ENCODE results near the gene HDAC10.

Gene HDAC10

GRCh38 chr22:50269970-50270665 is 19.1 kb upstream of the HDAC10 start, which contains the start of gene MAPK11:
Gene MAPK11, minus strand, starts transcription at chr22:50270380. Its CDS starts 88 bp downstream, at chr22:50270292.
- DNase-seq, result peak; percentile 56

DNA sequence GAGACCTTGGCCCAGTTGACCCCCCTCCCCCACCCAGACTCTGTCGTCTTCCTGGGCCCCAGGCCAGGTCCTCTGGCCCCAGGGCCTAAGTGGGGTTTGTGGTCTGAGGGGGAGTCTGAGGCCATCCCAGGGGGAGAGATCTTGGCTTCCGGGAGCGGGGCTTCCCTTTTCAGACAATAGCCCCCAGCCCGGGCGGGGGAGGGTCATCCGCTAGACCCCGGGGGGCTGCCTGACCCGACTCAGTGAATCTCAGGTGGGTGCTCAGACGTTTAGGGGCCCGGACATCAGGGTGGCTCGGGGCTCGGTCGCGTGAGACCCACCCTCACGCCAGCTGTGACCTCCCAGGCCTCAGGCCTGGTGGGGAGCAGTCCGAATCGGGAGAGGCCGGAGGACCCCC is 18.5 kb upstream of the HDAC10 start:
- DNase-seq, result no peak

- no peak for DNase-seq
Observed at GRCh38 chr22:50268655-50269113, 17.6 kb upstream of the HDAC10 start.

DNA sequence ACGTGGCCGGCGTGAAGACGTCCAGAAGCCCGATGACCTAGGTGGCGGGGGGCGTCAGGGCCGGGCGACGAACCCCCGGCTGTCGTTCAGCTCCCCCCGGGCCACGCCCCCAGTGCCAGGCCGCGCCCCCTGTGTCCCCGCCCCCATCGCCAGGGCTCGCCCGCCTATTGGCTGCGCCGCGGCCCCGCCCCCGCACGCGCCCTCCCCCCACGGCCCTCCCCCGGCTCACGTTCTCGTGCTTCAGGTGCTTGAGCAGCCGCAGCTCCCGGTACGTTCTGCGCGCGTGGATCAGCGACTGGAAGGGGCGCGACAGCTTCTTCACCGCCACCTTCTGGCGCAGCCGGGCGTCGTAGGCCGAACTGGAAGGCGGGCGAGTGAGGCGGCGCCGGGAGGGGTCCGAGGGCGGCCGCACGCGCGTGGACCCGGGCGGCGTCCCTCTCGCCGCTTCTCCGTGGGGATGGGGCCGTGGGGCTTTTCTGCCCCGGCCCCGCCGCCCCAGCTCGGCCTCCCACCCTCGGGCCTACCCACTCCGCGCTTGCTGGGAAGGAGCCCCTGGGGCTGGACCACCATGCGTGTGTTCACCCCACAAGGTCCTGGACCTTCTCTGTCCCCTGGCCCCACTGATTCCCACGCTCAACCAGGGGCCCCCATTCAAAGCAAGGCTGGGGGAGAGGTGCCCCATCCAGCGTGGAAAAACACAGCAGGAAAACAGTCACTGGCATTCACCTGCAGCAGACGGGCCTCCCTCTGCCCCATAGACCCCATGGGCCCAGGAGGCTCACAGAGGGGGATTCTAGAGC is 16.7 kb upstream of the HDAC10 start:
- DNase-seq, result no peak

DNA sequence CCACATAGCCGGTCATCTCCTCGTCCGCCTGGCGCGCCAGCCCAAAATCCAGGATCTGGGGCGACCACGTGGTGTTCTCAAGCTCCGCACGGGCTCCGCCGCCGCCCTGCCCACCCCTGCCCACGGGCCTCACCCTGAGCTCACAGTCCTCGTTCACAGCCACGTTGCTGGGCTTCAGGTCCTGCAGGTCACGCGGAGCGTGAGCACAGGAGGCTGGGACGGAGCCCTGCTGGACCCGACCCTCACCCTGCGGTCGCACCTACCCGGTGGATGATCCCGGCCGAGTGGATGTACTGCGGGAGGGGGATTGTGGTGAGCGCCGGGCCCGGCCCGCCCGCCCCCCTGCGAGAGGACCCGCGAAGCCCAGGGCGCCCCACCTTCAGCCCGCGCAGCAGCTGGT is 15.9 kb upstream of the HDAC10 start:
- no peak for DNase-seq

DNA sequence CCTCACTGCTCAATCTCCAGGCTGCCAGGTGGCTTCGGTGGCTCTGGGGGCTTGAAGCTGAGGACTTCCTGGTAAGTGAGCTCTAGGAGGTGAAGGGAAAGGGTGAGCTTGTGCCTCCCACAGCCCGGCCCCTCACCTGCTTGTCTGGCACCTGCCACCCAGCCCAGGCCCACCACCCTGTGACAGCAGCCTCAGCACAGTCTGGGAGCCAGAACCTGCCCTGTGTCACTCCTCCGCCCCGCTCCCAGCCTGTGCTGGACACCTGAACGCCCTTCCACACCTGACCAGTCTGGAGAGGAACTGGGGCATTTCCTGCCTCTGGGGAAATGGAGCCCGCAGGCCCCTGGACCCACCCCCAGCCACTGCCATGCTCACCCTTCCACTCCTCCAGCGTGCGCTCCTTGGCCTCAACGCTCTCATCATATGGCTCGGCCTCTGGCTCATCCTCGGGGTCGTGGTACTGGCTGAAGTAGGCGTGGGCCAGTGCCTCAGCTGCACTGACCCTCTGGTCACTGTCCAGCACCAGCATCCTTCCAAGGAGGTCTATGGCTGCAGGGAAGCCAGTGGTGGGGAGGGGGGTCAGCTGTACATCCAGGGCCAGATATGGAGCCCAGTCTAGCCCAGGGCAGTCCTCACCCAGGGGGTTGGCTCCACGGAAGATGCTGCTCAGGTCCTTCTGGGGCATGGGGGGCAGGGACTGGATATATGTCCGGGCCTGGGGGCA is 14.0 kb upstream of the HDAC10 start:
- DNase-seq, result no peak

GRCh38 chr22:50264104-50264745 is 13.2 kb upstream of the HDAC10 start:
- no peak for DNase-seq

DNA sequence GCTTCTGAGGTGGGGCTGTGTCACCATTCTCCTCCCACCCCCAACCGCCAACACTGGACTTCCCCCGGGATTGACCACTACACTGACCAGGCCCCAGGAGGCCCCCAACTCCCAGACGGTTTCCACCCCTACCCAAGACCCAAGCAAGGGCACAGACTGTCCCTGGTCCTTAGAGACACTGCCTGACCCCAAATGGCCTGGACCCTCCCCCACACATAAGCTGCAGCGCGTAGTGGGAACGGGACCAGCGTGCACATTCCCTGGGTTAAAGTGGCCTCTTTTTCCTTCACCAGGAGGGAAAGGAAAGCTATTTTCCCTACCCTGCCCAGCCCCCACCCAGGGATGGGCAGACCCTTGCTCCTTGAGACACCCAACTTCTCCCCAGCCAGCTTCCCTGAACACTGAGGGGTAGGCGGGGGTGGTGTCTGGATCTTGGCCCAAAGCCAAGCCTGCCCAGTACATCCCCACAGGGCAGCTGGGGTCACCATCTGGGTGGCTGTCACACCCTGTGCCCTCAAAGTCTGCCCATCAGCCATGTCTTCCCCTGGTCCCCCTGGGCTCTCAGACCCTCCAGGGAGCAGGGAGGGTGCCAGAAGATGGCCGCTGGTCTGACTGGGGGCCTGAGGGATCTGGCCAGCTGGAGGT is 12.0 kb upstream of the HDAC10 start:
- DNase-seq, result no peak

GRCh38 chr22:50262460-50262911 is 11.4 kb upstream of the HDAC10 start:
- DNase-seq, result peak; percentile 30

DNA sequence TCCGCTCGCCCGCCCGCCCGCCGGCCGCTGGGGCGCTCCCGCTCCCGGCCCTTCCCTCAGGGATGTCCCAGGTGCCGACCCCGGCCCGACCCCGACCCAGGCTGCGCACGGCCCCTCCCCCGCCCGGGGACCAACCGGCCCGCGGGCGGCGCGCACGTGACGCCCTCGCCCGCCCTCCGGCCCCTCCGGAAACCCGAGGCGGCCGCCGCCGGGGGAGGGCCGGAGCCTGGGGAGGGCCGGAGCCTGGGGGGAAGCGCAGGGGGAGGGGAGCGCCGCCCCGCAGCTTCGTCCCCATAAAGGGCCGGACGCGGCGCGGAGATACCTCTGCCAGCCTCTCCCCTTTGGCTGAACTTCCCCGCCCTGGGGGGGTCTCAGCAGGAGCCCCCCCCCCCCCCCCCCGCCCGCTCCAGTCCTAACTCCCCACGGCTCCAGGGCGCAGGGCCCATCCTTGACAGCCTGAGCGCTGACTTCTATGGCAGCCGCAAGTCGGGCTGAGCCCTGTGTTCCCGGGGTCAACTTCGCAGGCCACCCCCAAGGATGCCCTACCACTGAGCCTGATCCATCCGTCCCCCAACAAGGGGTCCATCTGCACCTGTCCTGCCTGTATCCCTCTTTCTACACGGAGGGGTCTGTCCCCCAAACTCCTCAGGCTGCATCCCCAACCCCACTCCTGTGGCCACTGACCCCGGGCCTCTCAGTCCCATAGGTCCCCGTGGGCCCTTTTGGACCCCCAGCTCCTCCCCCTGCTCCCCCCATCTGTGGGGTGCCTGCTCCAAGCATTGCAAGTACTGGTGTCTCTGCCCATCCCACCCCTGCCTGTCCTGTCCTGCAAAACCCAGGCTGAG is 10.8 kb upstream of the HDAC10 start, which contains the start of gene MAPK12:
MAPK12 (minus strand) TSS at position 69 of the 845 bp plus-strand sequence. CDS start 174 bp downstream, outside the sequence.
- DNase-seq, result peak; percentile 47

- peak; percentile 14 for DNase-seq
Observed at GRCh38 chr22:50260801-50261614, 9.9 kb upstream of the HDAC10 start.

GRCh38 chr22:50260434-50260800 is 9.4 kb upstream of the HDAC10 start:
- DNase-seq, result no peak

DNA sequence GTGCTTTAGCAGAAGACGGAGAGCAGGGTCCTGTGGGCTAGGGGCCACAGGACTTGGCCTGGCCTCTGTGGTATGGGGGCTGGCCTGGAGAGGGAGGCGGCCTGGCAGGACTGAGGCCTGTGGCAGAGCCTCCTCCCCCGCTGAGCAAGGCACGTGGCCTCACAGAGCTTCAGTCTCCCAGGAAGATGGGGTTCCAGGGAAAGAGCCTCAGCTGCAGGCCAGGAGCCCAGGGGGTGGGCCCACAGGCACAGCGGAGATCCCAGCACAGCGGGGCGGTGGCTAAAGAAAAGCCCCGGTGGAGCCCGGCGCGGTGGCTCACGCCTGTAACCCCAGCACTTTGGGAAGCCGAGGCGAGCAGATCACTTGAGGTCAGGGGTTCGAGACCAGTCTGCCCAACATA is 8.2 kb upstream of the HDAC10 start:
- DNase-seq, result no peak

- DNase-seq, result no peak
Observed at GRCh38 chr22:50258361-50259292, 7.6 kb upstream of the HDAC10 start.

GRCh38 chr22:50257451-50258360 is 6.6 kb upstream of the HDAC10 start:
- no peak for DNase-seq

GRCh38 chr22:50257041-50257440 is 6.0 kb upstream of the HDAC10 start:
- DNase-seq, result no peak

DNA sequence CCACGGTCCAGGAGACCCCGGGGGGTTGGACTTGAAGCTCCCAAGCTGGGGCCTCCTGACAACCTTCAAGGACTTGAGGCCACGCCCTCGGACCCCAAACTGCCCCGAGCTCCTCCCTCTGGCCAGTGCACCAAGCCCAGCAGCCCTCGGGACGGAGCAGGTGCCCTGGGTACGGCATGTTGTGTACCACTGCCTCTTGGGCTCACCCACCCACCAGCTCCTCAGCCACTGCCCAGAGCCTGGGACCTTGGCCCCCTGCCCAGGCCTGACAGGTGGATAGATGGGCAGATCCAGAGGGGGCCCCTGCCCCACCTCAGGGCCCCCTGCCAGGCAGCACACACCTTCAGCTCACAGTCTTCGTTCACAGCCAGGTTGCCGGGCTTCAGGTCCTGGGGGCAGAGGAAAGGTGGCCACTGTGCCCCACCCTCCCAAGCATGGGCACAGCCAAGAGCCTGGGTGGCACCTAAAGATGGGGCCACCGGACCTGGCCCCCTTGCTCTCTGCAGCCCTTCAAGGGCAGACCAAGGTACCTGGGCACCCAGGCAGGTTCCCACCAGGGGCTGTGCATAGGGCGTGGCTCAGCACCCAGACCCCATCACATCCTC is 5.3 kb upstream of the HDAC10 start:
- no peak for DNase-seq

DNA sequence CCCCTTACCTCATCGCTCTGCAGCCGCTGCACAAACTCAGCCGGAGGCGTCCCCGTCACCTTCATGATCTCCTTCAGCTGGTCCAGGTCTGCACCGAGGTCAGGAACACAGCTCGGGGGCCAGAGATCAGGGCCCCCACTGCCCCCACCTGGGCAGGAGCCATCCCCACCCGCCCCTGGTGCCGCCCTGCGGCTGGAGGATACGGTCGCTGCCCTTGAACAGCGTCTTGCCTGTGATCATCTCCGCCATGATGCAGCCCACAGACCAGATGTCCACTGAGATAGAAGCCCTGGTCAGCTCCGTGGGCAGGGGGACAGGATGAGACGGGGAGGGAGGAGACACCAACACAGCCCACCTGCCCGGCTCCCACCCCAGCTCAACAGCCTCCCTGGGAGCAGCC is 4.5 kb upstream of the HDAC10 start:
- DNase-seq, result no peak
